HepG2 (cell line): Measurements from ENCODE around the gene USP40. TPM values are rescaled to one million over a fixed set of nuclear protein-coding genes. Genes with fewer than 3 reads are reported as not detected.

ENCODE experiments used
- ATAC-seq: fragments of 200-7000 bp; cut with Tn5 transposase; 3 replicates; pipeline ENCODE4 v1.9.1; 2020; ENCODE audit warnings: mild to moderate bottlenecking, moderate library complexity
- BruUV-seq: library from RNA; stranded (reverse); fragments of 400-500 nt; replicated peaks from 2 replicates; lab custom pipeline; 2021; lab: Mats Ljungman, UMichigan
- CTCF ChIA-PET: fragments of 300-600 bp; formaldehyde crosslinking; extraction: SDS; loops from one replicate; lab custom pipeline; 2021; ENCODE audit warnings: low total read pairs, inconsistent platforms, low intra/inter-chr PET ratio; lab: Yijun Ruan, JAX
- POLR2A ChIA-PET: fragments of 350-600 bp; sonication (Branson Sonifier 250); formaldehyde crosslinking; loops from one replicate; lab custom pipeline; 2020; ENCODE audit warnings: antibody characterized with exemption, inconsistent platforms; lab: Yijun Ruan, JAX
- DNase-seq: peaks from one replicate; pipeline ENCODE4 v3.0.0-alpha.2; 2015; ENCODE audit warnings: low spot score
- FAIRE-seq: peaks from 3 replicates; lab custom pipeline; 2011; peaks lifted over from hg19 to GRCh38; lab: Jason Lieb, UNC
- H2AFZ ChIP-seq: one replicate; pipeline ENCODE4 v1.6.1; 2011; ENCODE audit warnings: low read length, inconsistent platforms
- H3K27ac ChIP-seq: fragments of 300-600 bp; 3 replicates; pipeline ENCODE4 v1.8.0; 2011; ENCODE audit warnings: mixed run types, mild to moderate bottlenecking, mixed read lengths, low read length, inconsistent platforms; ENCODE audit not compliant: insufficient read depth; ENCODE audit errors: extremely low read length
- H3K27me3 ChIP-seq, 2 experiments: fragments of 200-600 bp in 1 of 2; 2 replicates in 1 of 2; 3 replicates in 1 of 2; pipeline versions ENCODE4 v1.6.0 to v1.8.0; 2011; ENCODE audit warnings: low read length in 2 of 2, mild to moderate bottlenecking in 2 of 2, moderate library complexity in 2 of 2, inconsistent platforms in 1 of 2; ENCODE audit not compliant: insufficient read depth in 2 of 2, control insufficient read depth in 1 of 2
- H3K36me3 ChIP-seq, 2 experiments: fragments of 200-600 bp in 1 of 2; replicated peaks in 1 of 2; 2 replicates in 1 of 2; 3 replicates in 1 of 2; pipeline versions ENCODE4 v1.5.1 to v1.8.0; 2011; ENCODE audit warnings: low read length in 2 of 2, inconsistent platforms in 1 of 2; ENCODE audit not compliant: insufficient read depth in 2 of 2, control insufficient read depth in 1 of 2
- H3K4me1 ChIP-seq: 2 replicates; pipeline ENCODE4 v1.5.1; 2012; ENCODE audit warnings: low read length, inconsistent platforms; ENCODE audit not compliant: insufficient read depth
- H3K4me2 ChIP-seq: 2 replicates; pipeline ENCODE4 v1.6.0; 2011; ENCODE audit warnings: low read depth, low read length, inconsistent platforms
- H3K4me3 ChIP-seq, 3 experiments: fragments of 200-600 bp in 1 of 3; sonication (generic), shearing (Covaris generic) in 1 of 3; replicated peaks in 1 of 3; 2 replicates each; pipeline ENCODE4 v1.5.1; 2011 to 2016; ENCODE audit warnings: low read length in 3 of 3, inconsistent platforms in 2 of 3, low read depth in 2 of 3, mild to moderate bottlenecking in 2 of 3, control low read depth in 1 of 3, mixed read lengths in 1 of 3; ENCODE audit not compliant: insufficient read depth in 1 of 3
- H3K79me2 ChIP-seq: one replicate; pipeline ENCODE4 v1.6.1; 2011; ENCODE audit warnings: low read length, inconsistent platforms; ENCODE audit not compliant: insufficient read depth
- H3K9ac ChIP-seq: 2 replicates; pipeline ENCODE4 v1.6.0; 2011; ENCODE audit warnings: mild to moderate bottlenecking, low read depth, low read length, inconsistent platforms; ENCODE audit not compliant: insufficient read depth
- H3K9me3 ChIP-seq: 2 replicates; pipeline ENCODE4 v1.5.1; 2012; ENCODE audit warnings: mild to moderate bottlenecking, low read length
- H4K20me1 ChIP-seq: 2 replicates; pipeline ENCODE4 v1.6.0; 2011; ENCODE audit warnings: inconsistent platforms, mild to moderate bottlenecking, low read length, moderate library complexity; ENCODE audit not compliant: insufficient read depth
- ARID4A ChIP-seq: sonication (generic); formaldehyde crosslinking; IDR thresholded peaks from 2 replicates; pipeline ENCODE4 v1.5.0; 2020; ENCODE audit warnings: mild to moderate bottlenecking, missing genetic modification reagents, borderline replicate concordance
- MAZ ChIP-seq, 2 experiments: sonication (generic) in 1 of 2; formaldehyde crosslinking in 1 of 2; IDR thresholded peaks; 2 replicates each; pipeline versions ENCODE4 v1.5.0 to v1.6.1; 2012 to 2020; ENCODE audit warnings: low read depth in 2 of 2, mild to moderate bottlenecking in 2 of 2, borderline replicate concordance in 1 of 2, improper control_type of control experiment in 1 of 2, low read length in 1 of 2, missing genetic modification reagents in 1 of 2, moderate library complexity in 1 of 2
- MTF2 ChIP-seq: sonication (generic); formaldehyde crosslinking; IDR thresholded peaks from 2 replicates; pipeline ENCODE4 v1.5.0; 2020; ENCODE audit warnings: missing genetic modification reagents, borderline replicate concordance
- YY1 ChIP-seq: IDR thresholded peaks from 2 replicates; pipeline ENCODE4 v1.6.1; 2011; ENCODE audit warnings: low read length, low read depth, moderate library complexity, mild to moderate bottlenecking; ENCODE audit not compliant: insufficient read depth, insufficient replicate concordance
- WGBS: methylation state at CpG from one replicate; pipeline ENCODE4 v1.1.6; 2017; ENCODE audit warnings: low lambda C conversion rate; 5-methylcytosine and 5-hydroxymethylcytosine counted together
- in situ Hi-C: cut with HindIII; loops from 2 replicates; pipeline ENCODE4 v1.10.0; 2017; ENCODE audit warnings: low pct_unique_long_range_greater_than_20kb; ENCODE audit not compliant: extremely low pct_ligation_motif_present
- intact Hi-C: fragments of 100-400 bp; cut with micrococcal nuclease; formaldehyde crosslinking; loops from one replicate; pipeline ENCODE4 v1.10.0; 2022; ENCODE audit not compliant: unreplicated experiment
- polyA plus RNA-seq, 8 experiments: library from polyadenylated mRNA; depleted of rRNA in 3 of 8; stranded (reverse) in 7 of 8; unstranded in 1 of 8; fragments of >200 nt; fragmentation: Illumina TruSeq in 4 of 8; extraction: Trizol in 4 of 8; gene quantifications; 2 replicates each; pipeline versions ENCODE4 v1.2.1 to v1.2.3, GENCODE V29; 2011 to 2016; ENCODE audit warnings: low read depth in 4 of 8, missing spikeins in 1 of 8, mixed read lengths in 1 of 8; ENCODE audit not compliant: insufficient read depth in 1 of 8
- total RNA-seq, 5 experiments: library from RNA; depleted of rRNA; stranded (reverse); fragments of >200 nt; fragmentation: Illumina TruSeq; extraction: Trizol; gene quantifications; 2 replicates each; pipeline ENCODE4 v1.2.3, GENCODE V29; 2016; ENCODE audit warnings: low read depth in 1 of 5
- TF ChIP-seq, protein P1 (sequence below): sonication (generic); formaldehyde crosslinking; IDR thresholded peaks from 2 replicates; pipeline ENCODE4 v1.4.0; 2020; ENCODE audit warnings: low read depth, mild to moderate bottlenecking, missing genetic modification reagents

Gene USP40
- total and polyA plus RNA-seq, 2 of the 13 experiments (the other 11 are each of a cell fraction or from before 2014, with no cell fraction given): 41.0 to 46.3 TPM

- CTCF ChIA-PET: no interaction called here
- Histone ChIP-seq H3K36me3 (peaks cover 19 to 36% of the 10 kb centered on the region in 2 experiments; a peak in 4 of 5 replicates), H3K27me3 (no peaks in the 10 kb centered on the region), H3K4me1 (no peaks in the 10 kb centered on the region), H3K27ac (no peak overlapping the region), H3K4me2 (no peak overlapping the region), H3K4me3 (no peak overlapping the region), H3K79me2 (no peaks in the 10 kb centered on the region), H3K9ac (no peak overlapping the region), H2AFZ (no peak overlapping the region), H4K20me1 (no peaks in the 10 kb centered on the region), H3K9me3 (no peaks in the 10 kb centered on the region)
- DNase-seq (no peak), ATAC-seq (no peak), FAIRE-seq (no peak)
- intact Hi-C loops (no loop called here), in situ Hi-C loops (no loop called here)
- BruUV-seq: no TSS peak
- TF ChIP-seq MTF2 (CRISPR knock-in tag) (no peak), ARID4A (CRISPR knock-in tag) (no peak), YY1 (no peak), MAZ (IDR thresholded peaks at IDR 0.05; ENCODE audit: borderline replicate concordance, low read depth, low read length) (no peak), MAZ (CRISPR knock-in tag; IDR thresholded peaks at IDR 0.05; ENCODE audit: low read depth) (no peak)
- TF ChIP-seq, protein P1, sequence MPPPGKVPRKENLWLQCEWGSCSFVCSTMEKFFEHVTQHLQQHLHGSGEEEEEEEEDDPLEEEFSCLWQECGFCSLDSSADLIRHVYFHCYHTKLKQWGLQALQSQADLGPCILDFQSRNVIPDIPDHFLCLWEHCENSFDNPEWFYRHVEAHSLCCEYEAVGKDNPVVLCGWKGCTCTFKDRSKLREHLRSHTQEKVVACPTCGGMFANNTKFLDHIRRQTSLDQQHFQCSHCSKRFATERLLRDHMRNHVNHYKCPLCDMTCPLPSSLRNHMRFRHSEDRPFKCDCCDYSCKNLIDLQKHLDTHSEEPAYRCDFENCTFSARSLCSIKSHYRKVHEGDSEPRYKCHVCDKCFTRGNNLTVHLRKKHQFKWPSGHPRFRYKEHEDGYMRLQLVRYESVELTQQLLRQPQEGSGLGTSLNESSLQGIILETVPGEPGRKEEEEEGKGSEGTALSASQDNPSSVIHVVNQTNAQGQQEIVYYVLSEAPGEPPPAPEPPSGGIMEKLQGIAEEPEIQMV (CRISPR knock-in tag): no peak
- POLR2A ChIA-PET: no interaction called here
- 91% methylated on average over 10 of the region's 14 CpGs for WGBS
Measured at GRCh38 chr2:233470839-233471238, 95.7 kb downstream of the USP40 start.
